Thyroid gland (tissue), 4 donors: Measurements from ENCODE around the gene THOC1.

ENCODE experiments used
- CTCF ChIP-seq, 6 experiments: fragments of 200-600 bp in 3 of 6; fragments of 450-650 bp in 3 of 6; sonication (generic) in 3 of 6; IDR thresholded peaks; one replicate each; pipeline ENCODE4 v1.5.1; 2016 to 2019; ENCODE audit warnings: antibody characterized with exemption in 6 of 6, mild to moderate bottlenecking in 2 of 6, inconsistent platforms in 1 of 6, moderate library complexity in 1 of 6
- POLR2A ChIP-seq, 2 donors: fragments of 450-650 bp; IDR thresholded peaks; one replicate each; pipeline ENCODE4 v1.6.1; 2017; ENCODE audit warnings: antibody characterized with exemption in 2 of 2, mild to moderate bottlenecking in 2 of 2, moderate library complexity in 1 of 2

GRCh38 chr18:267380-267687 is 513 bp downstream of the THOC1 start:
- TF ChIP-seq CTCF (IDR thresholded peaks at IDR 0.05) (no peak), POLR2A (IDR thresholded peaks at IDR 0.05) (no peak)
